HG02610 (cell line): Measurements from ENCODE around the gene CSPG4.
"Not testable (repeated sequence)": the region's sequence is repeated elsewhere in the genome, so short reads cannot be mapped to it uniquely, and the experiment has no call there.

Experiments used
- ATAC-seq: cut with Tn5 transposase; IDR thresholded peaks from one replicate; pipeline ENCODE4 v1.9.1; 2021; ENCODE audit warnings: mild to moderate bottlenecking, moderate library complexity; ENCODE audit not compliant: unreplicated experiment

Gene CSPG4, protein sequence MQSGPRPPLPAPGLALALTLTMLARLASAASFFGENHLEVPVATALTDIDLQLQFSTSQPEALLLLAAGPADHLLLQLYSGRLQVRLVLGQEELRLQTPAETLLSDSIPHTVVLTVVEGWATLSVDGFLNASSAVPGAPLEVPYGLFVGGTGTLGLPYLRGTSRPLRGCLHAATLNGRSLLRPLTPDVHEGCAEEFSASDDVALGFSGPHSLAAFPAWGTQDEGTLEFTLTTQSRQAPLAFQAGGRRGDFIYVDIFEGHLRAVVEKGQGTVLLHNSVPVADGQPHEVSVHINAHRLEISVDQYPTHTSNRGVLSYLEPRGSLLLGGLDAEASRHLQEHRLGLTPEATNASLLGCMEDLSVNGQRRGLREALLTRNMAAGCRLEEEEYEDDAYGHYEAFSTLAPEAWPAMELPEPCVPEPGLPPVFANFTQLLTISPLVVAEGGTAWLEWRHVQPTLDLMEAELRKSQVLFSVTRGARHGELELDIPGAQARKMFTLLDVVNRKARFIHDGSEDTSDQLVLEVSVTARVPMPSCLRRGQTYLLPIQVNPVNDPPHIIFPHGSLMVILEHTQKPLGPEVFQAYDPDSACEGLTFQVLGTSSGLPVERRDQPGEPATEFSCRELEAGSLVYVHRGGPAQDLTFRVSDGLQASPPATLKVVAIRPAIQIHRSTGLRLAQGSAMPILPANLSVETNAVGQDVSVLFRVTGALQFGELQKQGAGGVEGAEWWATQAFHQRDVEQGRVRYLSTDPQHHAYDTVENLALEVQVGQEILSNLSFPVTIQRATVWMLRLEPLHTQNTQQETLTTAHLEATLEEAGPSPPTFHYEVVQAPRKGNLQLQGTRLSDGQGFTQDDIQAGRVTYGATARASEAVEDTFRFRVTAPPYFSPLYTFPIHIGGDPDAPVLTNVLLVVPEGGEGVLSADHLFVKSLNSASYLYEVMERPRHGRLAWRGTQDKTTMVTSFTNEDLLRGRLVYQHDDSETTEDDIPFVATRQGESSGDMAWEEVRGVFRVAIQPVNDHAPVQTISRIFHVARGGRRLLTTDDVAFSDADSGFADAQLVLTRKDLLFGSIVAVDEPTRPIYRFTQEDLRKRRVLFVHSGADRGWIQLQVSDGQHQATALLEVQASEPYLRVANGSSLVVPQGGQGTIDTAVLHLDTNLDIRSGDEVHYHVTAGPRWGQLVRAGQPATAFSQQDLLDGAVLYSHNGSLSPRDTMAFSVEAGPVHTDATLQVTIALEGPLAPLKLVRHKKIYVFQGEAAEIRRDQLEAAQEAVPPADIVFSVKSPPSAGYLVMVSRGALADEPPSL (N-terminal part only)

DNA sequence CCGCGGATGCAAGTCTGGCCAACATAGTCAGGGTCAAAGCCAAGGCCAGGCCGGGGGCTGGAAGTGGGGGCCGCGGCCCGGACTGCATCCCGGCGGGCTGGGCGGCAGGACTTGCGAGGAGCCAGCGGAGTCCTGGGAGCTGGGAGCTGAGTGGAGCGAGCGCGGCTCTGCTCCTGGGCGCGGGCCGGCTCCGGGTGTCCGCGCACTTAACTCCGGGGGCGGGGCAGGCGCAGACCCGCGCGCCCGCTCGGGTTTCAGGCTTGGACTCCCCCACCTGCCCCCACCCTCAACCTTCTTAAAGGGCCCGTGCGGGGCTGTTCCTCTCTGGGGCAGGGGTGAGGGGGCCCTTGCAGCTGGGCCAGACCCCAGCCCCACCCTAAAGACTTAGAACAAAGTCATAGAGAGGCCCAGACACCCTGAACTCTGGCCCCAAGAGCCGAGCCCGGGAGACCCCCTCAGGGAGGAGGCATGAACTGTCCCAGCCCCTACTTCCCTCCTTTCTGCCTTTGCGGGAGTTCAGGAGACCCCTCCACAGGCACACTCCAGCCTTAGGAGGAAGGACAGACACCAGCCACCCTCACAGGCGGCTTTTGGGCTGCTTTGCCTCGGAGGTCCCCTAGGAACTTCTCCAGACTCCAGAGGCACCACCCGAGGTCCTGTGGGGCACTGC, at the start of gene CSPG4:
Gene CSPG4 (minus strand): TSS at position 181 of the 670 bp plus-strand sequence. CDS start 93 bp downstream, at position 88.
- no peak for ATAC-seq

GRCh38 chr15:75762357-75762718, 49.7 kb upstream of the CSPG4 start:
- ATAC-seq, result not testable (repeated sequence)

GRCh38 chr15:75761446-75762356, 49.1 kb upstream of the CSPG4 start:
- ATAC-seq, result no peak

DNA sequence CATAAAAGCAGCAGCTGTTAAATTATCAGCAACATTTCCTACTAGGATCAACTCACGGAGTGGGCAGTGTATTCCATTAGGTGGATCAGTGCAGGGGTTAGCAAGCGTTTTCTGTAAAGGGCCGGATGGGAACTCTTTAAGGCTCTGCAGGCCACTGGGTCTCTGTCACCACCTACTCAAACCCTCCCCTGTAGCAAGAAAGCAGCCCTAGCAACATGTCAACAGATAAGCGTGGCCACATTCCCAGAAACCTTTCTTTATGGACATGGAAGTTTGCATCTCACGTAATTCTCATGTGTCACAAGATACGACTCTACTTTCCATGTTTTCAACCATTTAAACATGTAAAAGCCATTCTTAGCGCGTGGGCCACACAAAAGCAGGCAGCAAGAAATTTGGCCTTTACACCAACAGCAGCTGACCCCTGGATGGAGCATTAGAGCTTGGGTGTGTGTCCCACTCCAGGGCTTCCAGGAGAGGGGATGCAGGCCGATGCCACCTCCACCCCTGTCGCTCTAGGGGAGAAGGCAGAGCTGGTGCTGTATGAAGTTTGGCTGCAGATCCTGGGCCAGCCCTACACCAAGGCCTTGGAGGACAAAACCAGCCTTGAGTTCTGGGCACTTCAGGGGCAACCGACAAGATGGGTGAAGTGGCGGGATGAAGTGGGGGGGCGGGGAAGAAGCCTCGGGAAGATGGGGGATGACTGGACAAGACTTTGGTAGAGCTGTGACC, 48.2 kb upstream of the CSPG4 start:
- ATAC-seq, result no peak

- not testable (repeated sequence) for ATAC-seq
Measured at GRCh38 chr15:75760131-75760520, 47.5 kb upstream of the CSPG4 start.

- no peak for ATAC-seq
Measured at GRCh38 chr15:75759416-75760130, 46.9 kb upstream of the CSPG4 start.

DNA sequence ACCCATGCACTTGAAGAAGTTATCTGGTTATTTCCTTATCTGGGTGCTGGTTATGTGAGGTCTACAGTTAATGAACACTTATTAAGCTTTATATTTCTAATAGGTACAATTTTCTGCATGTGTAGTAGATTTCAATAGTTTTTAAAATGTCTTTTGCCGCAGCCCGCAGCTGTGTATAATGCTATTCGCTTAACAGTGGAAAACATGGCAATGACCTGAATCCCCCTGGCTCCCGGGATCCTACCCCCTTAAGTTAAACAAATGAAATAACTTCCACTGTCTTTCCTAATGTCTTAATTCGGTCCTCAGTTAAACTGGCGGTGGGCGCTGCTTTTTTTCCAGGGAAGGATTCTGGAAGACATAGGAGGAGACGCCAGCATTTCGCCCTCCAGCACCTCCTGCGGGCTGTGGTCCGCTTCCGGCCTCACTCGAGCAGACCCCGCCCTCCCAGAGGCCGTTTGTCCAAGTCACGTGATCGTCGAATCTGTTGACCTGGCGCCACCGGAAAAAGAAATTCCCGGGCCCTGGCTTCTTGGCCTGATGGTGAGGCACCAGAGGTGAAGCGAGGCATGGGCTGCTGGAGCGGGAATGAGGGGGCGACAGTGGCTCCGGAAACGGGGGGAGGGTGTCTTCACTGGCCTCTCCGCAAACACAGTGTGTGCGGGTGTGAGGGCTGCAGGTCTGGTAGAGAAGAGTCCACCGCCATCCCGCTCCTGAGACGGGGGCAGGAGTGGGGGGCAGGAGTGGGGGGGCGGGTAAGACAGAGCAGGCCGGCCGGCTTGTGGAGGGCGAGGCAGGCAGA, 45.6 kb upstream of the CSPG4 start:
- peak; percentile 71 for ATAC-seq

DNA sequence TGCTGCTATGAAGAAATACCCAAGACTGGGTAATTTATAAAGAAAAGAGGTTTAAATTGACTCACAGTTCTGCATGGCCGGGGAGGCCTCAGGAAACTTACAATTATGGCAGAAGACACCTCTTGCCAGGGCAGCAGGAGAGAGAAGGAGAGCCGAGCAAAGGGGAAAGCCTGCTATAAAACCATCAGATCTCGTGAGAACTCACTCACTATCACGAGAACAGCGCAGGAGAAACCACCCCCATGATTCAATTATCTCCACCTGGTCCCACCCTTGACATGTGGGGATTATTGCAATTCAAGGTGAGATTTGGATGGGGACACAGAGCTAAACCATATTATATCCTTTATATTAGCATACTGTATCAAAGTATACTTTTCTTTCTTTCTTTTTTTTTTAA, 42.2 kb upstream of the CSPG4 start:
- ATAC-seq, result not testable (repeated sequence)

DNA sequence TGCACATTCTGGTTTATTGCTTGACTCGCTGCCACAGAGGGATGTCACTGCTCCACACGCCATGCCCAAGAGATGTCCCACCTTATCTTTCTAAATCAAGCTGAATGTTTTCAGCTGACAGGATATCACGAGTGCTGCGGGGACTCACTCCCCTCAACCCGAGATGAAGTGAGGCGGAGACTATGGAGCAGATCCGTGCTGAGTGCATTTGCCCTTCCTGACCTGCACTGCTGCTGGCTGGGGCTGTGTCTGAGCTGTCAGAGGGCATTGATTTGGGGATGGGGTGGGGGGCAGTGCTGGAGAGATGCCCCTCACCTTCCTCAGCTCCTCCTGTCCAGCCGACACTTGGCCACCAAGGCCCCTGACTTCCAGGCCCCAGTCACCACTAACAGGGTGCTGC, 40.5 kb upstream of the CSPG4 start:
- ATAC-seq, result no peak

DNA sequence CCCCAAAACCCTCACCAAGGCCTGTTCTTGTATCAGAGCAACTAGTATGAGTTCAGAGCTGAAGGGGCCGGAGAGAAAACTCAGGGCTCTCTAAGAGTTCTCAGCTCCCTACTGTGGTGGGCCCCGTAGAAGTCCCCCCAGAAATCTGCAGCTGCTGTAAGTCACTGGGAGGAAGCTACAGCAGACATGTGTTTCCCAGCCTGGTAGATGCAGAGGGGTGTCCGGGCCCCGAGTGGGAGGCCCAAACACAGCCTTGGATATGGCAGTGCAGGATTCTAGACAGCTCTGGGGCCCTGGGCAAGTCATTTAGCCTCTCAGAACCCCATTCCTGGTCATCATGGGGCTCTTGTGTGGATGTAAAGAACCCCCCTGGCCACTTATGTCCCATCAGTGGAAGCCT, 39.2 kb upstream of the CSPG4 start:
- ATAC-seq, result no peak

DNA sequence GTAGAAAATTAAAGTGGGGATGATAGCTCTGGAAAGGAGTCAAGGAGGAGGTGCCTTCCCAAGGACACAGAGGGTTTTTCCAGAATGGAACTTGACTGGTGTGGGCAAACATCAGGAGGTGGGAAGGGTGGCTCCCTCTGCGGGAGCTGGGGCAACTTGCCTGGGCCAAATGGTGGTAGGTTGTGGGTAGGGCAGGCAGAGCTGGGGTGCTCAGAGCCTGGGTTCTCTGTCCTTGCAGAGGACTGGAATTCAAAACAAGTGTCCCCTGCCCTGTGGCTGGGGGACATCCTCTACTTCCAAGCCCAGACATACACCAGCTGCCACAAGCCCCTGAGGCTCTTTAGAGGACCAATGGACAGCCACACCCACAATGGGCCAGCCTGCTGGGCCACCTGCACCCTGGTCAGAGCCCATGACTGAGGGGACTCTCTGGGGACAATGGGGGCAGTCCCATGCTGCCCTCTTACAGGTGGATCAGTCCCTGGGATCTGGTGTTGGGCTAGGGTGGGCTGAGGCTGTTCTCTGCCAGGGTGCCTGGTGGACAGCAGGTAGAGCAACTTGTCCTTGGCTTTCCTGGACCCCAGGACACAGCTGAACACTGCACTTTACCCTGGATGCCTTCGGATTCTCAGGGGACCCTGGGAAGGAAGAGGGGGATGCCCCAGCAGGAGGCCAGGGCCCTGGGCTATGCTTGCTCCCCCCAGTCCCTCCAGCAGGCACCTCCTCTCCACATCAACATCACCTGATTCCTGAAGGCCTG, 38.6 kb upstream of the CSPG4 start:
- ATAC-seq, result no peak

GRCh38 chr15:75750261-75751050, 37.8 kb upstream of the CSPG4 start:
- no peak for ATAC-seq

- no peak for ATAC-seq
Measured at GRCh38 chr15:75749820-75750219, 37.2 kb upstream of the CSPG4 start.

GRCh38 chr15:75748882-75749281, 36.2 kb upstream of the CSPG4 start:
- ATAC-seq, result not testable (repeated sequence)

GRCh38 chr15:75747121-75747520, 34.5 kb upstream of the CSPG4 start:
- not testable (repeated sequence) for ATAC-seq

DNA sequence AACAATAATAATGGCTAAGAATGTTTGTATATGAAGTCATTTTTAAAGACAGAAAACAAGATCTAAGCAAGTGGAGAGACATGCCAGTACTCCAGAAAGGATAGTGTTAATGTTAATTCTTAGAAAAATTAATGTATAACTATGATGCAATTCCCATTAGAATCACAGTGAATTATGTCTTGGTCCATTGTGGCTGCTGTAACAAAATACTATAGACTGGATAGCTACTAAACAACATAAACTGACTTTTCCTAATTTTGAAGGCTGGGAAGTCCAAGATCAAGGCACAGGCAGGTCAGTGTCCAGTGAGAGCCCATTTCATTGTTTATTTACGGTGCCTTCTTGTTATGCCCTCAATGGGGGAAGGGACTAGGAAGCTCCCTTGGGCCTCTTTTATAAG, 32.7 kb upstream of the CSPG4 start:
- no peak for ATAC-seq
